K562 (cell line): ENCODE results near the gene PPP1R3G. TPM values are rescaled to one million over a fixed set of nuclear protein-coding genes. Genes with fewer than 3 reads are reported as not detected.

Source experiments
- ATAC-seq: fragments of 200-7000 bp; cut with Tn5 transposase; 3 replicates; pipeline ENCODE4 v1.9.1; 2020; ENCODE audit warnings: moderate library complexity
- BruUV-seq: library from RNA; stranded (reverse); fragments of 400-500 nt; replicated peaks from 2 replicates; lab custom pipeline; 2021; lab: Mats Ljungman, UMichigan
- CTCF ChIA-PET: fragments of 300-600 bp; formaldehyde crosslinking; extraction: SDS; loops from one replicate; lab custom pipeline; 2021; ENCODE audit warnings: low intra/inter-chr PET ratio; lab: Yijun Ruan, JAX
- POLR2A ChIA-PET: fragments of 300-600, 350-650 bp; sonication (Branson Sonifier 250); formaldehyde crosslinking; extraction: SDS; loops from one replicate; lab custom pipeline; 2021; ENCODE audit warnings: antibody characterized with exemption, inconsistent platforms; lab: Yijun Ruan, JAX
- DNase-seq, 4 experiments: peaks; one replicate each; pipeline versions ENCODE4 v3.0.0 to v3.0.0-alpha.2; 2011 to 2018; ENCODE audit warnings: low spot score in 3 of 4, mixed read lengths in 3 of 4; ENCODE audit errors: extremely low read depth in 1 of 4
- FAIRE-seq: peaks from 2 replicates; lab custom pipeline; 2011; peaks lifted over from hg19 to GRCh38; lab: Jason Lieb, UNC
- H2AFZ ChIP-seq: 2 replicates; pipeline ENCODE4 v1.6.0; 2011; ENCODE audit warnings: low read depth, low read length, control low read depth, inconsistent platforms
- H3K27ac ChIP-seq: fragments of 200-600 bp; 3 replicates; pipeline ENCODE4 v1.8.0; 2011; ENCODE audit warnings: low read depth, mild to moderate bottlenecking, control low read depth, inconsistent platforms, low read length, moderate library complexity, mixed read lengths; ENCODE audit errors: extremely low read depth
- H3K27me3 ChIP-seq, 2 experiments: fragments of 300-600 bp in 1 of 2; 2 replicates in 1 of 2; 3 replicates in 1 of 2; pipeline versions ENCODE4 v1.6.0 to v1.8.0; 2011; ENCODE audit warnings: inconsistent platforms in 2 of 2, low read length in 2 of 2, mild to moderate bottlenecking in 1 of 2, mixed read lengths in 1 of 2, moderate library complexity in 1 of 2; ENCODE audit not compliant: control insufficient read depth in 2 of 2, insufficient read depth in 2 of 2
- H3K36me3 ChIP-seq: fragments of 300-600 bp; 3 replicates; pipeline ENCODE4 v1.8.0; 2011; ENCODE audit warnings: mild to moderate bottlenecking, low read length, inconsistent platforms; ENCODE audit not compliant: control insufficient read depth, insufficient read depth
- H3K4me1 ChIP-seq, 2 experiments: fragments of 200-600 bp in 1 of 2; replicated peaks in 1 of 2; 2 replicates in 1 of 2; 3 replicates in 1 of 2; pipeline versions ENCODE4 v1.5.1 to v1.8.0; 2011; ENCODE audit warnings: inconsistent platforms in 2 of 2, low read length in 2 of 2, mild to moderate bottlenecking in 1 of 2, mixed read lengths in 1 of 2, moderate library complexity in 1 of 2; ENCODE audit not compliant: control insufficient read depth in 2 of 2, insufficient read depth in 2 of 2
- H3K4me2 ChIP-seq: 2 replicates; pipeline ENCODE4 v1.6.1; 2011; ENCODE audit warnings: low read length, control low read depth, inconsistent platforms, mixed read lengths; ENCODE audit not compliant: insufficient read depth
- H3K4me3 ChIP-seq: fragments of 200-600 bp; sonication (generic), shearing (Covaris generic); 2 replicates; pipeline ENCODE4 v1.5.1; 2016; ENCODE audit warnings: control low read depth, inconsistent platforms
- H3K79me2 ChIP-seq: fragments of 200-600 bp; 3 replicates; pipeline ENCODE4 v1.8.0; 2011; ENCODE audit warnings: low read length, inconsistent platforms; ENCODE audit not compliant: control insufficient read depth, insufficient read depth
- H3K9ac ChIP-seq, 2 experiments: 2 replicates each; pipeline versions ENCODE4 v1.6.0 to v1.6.1; 2011; ENCODE audit warnings: low read depth in 2 of 2, low read length in 2 of 2, control low read depth in 1 of 2, inconsistent platforms in 1 of 2, mild to moderate bottlenecking in 1 of 2, mixed read lengths in 1 of 2; ENCODE audit not compliant: insufficient read depth in 1 of 2
- H3K9me1 ChIP-seq: one replicate; pipeline ENCODE4 v1.6.0; 2011; ENCODE audit warnings: inconsistent platforms, mild to moderate bottlenecking, low read length, moderate library complexity; ENCODE audit not compliant: control insufficient read depth, insufficient read depth
- H3K9me3 ChIP-seq: replicated peaks from 2 replicates; pipeline ENCODE4 v1.5.1; 2011; ENCODE audit warnings: low read depth, low read length, inconsistent platforms; ENCODE audit not compliant: control insufficient read depth, insufficient read depth
- H4K20me1 ChIP-seq: replicated peaks from 2 replicates; pipeline ENCODE4 v1.6.1; 2011; ENCODE audit warnings: low read length, inconsistent platforms, mixed read lengths; ENCODE audit not compliant: control insufficient read depth, insufficient read depth
- ARID3B ChIP-seq: fragments of 250-450 bp; sonication (Bioruptor Pico); IDR thresholded peaks from 2 replicates; pipeline ENCODE4 v1.4.0; 2020; ENCODE audit warnings: borderline replicate concordance
- ELF1 ChIP-seq: fragments of 200-800 bp; sonication (Bioruptor generic); IDR thresholded peaks from 2 replicates; pipeline ENCODE4 v1.6.1; 2016; ENCODE audit warnings: missing genetic modification characterization, missing compliant biosample characterization
- RB1 ChIP-seq: fragments of 450-650 bp; IDR thresholded peaks from 2 replicates; pipeline ENCODE4 v1.6.1; 2017; ENCODE audit warnings: low read depth, mild to moderate bottlenecking
- RBM39 ChIP-seq: fragments of 200-400 bp; formaldehyde crosslinking; optimal IDR thresholded peaks from 2 replicates; pipeline ENCODE3; 2018; ENCODE audit warnings: low read depth, low read length
- RFX7 ChIP-seq: fragments of 250-450 bp; sonication (Bioruptor Pico); IDR thresholded peaks from 2 replicates; pipeline ENCODE4 v1.5.1; 2021; ENCODE audit warnings: mild to moderate bottlenecking
- TEAD1 ChIP-seq, 2 experiments: fragments of 450-650 bp in 1 of 2; sonication (generic) in 1 of 2; formaldehyde crosslinking; IDR thresholded peaks; 2 replicates each; pipeline versions ENCODE4 v1.4.0 to v1.8.0; 2020 to 2022; ENCODE audit warnings: mild to moderate bottlenecking in 2 of 2, missing genetic modification reagents in 1 of 2
- TFE3 ChIP-seq: fragments of 450-650 bp; formaldehyde crosslinking; IDR thresholded peaks from 2 replicates; pipeline ENCODE4 v1.4.0; 2020; ENCODE audit warnings: mild to moderate bottlenecking, mixed read lengths
- ZNF699 ChIP-seq: fragments of 250-450 bp; sonication (Bioruptor Pico); IDR thresholded peaks from 2 replicates; pipeline ENCODE4 v1.8.0; 2021; ENCODE audit warnings: mild to moderate bottlenecking, moderate library complexity; ENCODE audit not compliant: insufficient replicate concordance
- WGBS: fragments of 100-300 bp; shearing (Covaris generic); methylation state at CpG from one replicate; pipeline ENCODE4 v1.1.6; 2016; ENCODE audit warnings: low coverage, mixed read lengths; ENCODE audit not compliant: insufficient coverage; ENCODE audit errors: missing lambda C conversion rate; 5-methylcytosine and 5-hydroxymethylcytosine counted together
- in situ Hi-C: fragments of 300-500 bp; cut with MboI; formaldehyde crosslinking; loops from 4 replicates; pipeline ENCODE4 v1.15.0; 2018; ENCODE audit warnings: inconsistent platforms, mixed read lengths
- intact Hi-C: fragments of 100-400 bp; cut with micrococcal nuclease; formaldehyde crosslinking; loops from 2 replicates; pipeline ENCODE4 v1.14.2; 2022
- polyA plus RNA-seq, 8 experiments: library from polyadenylated mRNA; depleted of rRNA in 4 of 8; stranded (reverse) in 5 of 8; unstranded in 3 of 8; fragments of >200 nt; fragmentation: Nextera tagmentation in 2 of 8; fragmentation: Illumina TruSeq in 1 of 8; extraction: Ambion mirVana in 2 of 8; extraction: Trizol in 1 of 8; gene quantifications; 2 replicates each; pipeline versions ENCODE4 v1.2.1 to v1.2.3, GENCODE V29; 2011 to 2014; ENCODE audit warnings: inconsistent platforms in 1 of 8, missing spikeins in 1 of 8
- total RNA-seq, 7 experiments: library from RNA; depleted of rRNA in 6 of 7; stranded (reverse); fragments of >200 nt in 6 of 7; fragmentation: Illumina TruSeq in 2 of 7; extraction: Trizol in 2 of 7; gene quantifications; 2 replicates each; pipeline versions ENCODE4 v1.2.1 to v1.2.3, GENCODE V29; 2011 to 2021; ENCODE audit warnings: low replicate concordance in 1 of 7

The PPP1R3G gene
- total and polyA plus RNA-seq, 9 of the 15 experiments (the other 6 are each of a cell fraction or from before 2014, with no cell fraction given) = 0.01 to 0.13 (median 0.01) TPM; not detected in 4

DNA sequence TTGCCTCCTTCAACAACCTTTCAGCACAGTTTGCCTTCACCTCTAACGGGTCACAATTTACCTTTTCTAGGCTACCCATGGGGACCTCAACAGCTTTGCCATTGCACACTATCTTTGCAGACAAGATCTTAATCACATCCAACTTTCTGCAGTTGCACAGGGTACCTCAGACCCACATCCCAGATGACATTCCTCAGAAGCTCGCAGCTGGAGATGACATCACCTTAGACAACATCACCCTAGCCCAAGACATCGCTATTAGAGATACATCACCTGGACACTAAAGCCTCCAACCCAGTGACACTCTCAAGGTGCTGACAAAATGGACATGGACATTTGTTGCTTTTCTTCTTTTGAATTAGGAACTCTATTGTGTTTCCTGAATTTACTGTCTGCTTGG lies 42.7 kb upstream of the PPP1R3G start:
- CTCF ChIA-PET = no interaction called here
- Histone ChIP-seq H3K4me1 (no peaks in the 10 kb centered on the region), H3K4me2 (no peak overlapping the region), H3K9ac (no peak overlapping the region), H3K4me3 (no peak overlapping the region), H3K9me1 (no peaks in the 10 kb centered on the region), H3K79me2 (no peaks in the 10 kb centered on the region), H3K27ac (no peak overlapping the region), H3K36me3 (no peaks in the 10 kb centered on the region), H3K9me3 (no peaks in the 10 kb centered on the region), H2AFZ (no peak overlapping the region), H4K20me1 (no peaks in the 10 kb centered on the region), H3K27me3 (peaks cover 2 to 20% of the 10 kb centered on the region in 2 experiments; a peak in 4 of 5 replicates)
- intact Hi-C loops = no loop called here
- TF ChIP-seq RBM39 (no peak), RB1 (no peak), RFX7 (CRISPR knock-in tag) (no peak), TFE3 (no peak), TEAD1 (CRISPR knock-in tag; IDR thresholded peaks at IDR 0.05) (no peak), ZNF699 (CRISPR knock-in tag) (no peak), ARID3B (CRISPR knock-in tag) (no peak), ELF1 (no peak)
- POLR2A ChIA-PET = no interaction called here
- FAIRE-seq (no peak), DNase-seq (no peak), ATAC-seq (no peak)
- no TSS peak for BruUV-seq
- WGBS = 1% methylated on average over 3 of the region's 3 CpGs
- in situ Hi-C loops = no loop called here
